Right kidney (tissue), 1 donor: ENCODE measurements around the gene MFSD1.
"Not testable (repeated sequence)": the region's sequence is repeated elsewhere in the genome, so short reads cannot be mapped to it uniquely, and the experiment has no call there.

ENCODE experiments used
- DNase-seq: peaks from one replicate; pipeline ENCODE4 v3.0.0-alpha.2; 2016

The MFSD1 gene

GRCh38 chr3:158775426-158776410, 26.1 kb upstream of the MFSD1 start:
- no peak for DNase-seq

GRCh38 chr3:158776531-158776930, 25.3 kb upstream of the MFSD1 start:
- no peak for DNase-seq

- no peak for DNase-seq
Measured at GRCh38 chr3:158777161-158777873, 24.5 kb upstream of the MFSD1 start.

GRCh38 chr3:158780766-158781165, 21.1 kb upstream of the MFSD1 start:
- DNase-seq, result no peak

GRCh38 chr3:158781191-158781590, 20.7 kb upstream of the MFSD1 start:
- no peak for DNase-seq

GRCh38 chr3:158781849-158782248, 20.0 kb upstream of the MFSD1 start:
- DNase-seq, result no peak

DNA sequence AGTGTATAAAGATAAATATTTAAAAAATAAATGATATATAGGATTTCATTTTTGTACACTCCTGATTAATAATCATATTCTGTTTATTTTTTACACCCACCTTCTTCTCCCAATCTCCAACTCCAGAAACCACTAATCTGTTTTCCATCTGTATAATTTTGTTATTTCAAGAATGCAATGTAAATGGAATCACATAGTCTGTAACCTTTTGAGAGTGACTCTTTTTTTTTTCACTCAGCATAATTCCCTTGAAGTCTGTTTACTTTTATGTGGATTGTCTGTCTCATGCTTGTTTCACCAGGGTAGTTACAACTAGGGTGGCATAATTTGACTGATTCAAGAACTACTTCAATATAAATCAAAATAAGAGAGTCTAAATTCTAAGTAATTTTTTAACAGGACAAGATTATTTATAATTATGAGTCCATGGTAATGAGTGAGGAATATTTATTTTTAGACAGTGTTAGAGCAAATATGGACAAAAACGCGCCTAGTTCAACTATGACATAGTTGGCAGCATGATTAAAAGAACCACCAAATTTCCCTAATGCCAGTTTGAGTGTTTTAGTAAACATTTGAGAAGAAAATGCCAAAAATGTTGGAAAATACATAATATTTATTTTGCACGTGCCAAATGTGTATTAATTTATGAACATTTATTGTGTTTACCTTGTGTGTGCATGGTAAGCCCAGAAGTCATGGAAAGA, 19.4 kb upstream of the MFSD1 start:
- DNase-seq, result no peak

DNA sequence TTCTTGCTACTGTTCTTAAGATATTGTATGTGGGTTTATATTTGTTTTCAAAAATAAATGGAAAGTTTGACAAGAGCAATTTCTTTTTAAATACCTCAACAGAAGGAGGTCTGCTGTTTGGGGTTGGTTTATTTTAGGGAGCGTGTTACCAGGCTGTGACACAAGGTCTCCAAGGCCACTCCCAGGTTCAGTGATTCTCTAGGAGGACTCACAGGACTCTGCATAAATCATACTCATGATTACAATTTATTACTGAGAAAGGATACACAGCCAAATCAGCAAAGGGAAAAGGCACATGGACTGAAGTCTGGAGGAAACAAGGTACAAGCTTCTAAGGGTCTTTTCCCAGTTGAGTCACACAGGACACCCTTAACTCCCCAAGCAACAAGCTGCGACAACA, 18.8 kb upstream of the MFSD1 start:
- no peak for DNase-seq

DNA sequence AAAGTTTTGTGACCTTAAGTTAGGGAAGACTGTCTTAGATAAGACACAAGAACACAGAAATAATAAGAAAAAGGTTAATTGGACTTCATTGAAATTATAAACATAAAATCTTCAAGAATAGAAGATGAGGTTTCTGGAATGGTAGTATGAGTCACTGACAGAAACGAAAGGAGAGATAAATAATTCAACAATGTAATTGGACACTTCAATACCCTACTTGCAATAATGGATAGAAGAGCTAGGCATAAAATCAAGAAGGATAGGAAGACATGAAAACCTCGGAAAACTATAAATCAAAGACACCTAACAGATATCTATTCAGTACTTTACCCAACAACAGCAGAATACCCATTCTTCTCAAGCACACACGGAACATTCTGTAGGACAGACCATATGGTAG, 15.9 kb upstream of the MFSD1 start:
- DNase-seq, result no peak

DNA sequence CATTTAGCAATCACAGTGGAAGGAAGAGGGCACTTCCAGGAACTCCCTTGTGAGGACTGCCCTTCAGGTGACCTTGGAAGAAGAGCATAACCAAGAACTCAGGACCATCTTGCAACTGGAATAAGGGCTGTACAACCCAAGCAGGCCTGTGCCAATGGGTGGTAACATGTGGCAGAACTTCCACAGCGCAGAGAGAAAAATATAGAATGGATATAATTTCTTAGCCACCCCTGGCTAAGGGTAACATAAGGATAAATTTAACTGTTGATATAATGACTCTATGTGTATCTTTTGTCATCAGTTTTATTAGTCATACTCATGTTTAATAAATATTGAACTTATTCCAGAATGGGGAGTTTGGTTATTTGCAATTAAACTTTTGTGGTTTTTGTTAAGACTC, 13.4 kb upstream of the MFSD1 start:
- no peak for DNase-seq

GRCh38 chr3:158789592-158789991, 12.3 kb upstream of the MFSD1 start:
- DNase-seq, result no peak

DNA sequence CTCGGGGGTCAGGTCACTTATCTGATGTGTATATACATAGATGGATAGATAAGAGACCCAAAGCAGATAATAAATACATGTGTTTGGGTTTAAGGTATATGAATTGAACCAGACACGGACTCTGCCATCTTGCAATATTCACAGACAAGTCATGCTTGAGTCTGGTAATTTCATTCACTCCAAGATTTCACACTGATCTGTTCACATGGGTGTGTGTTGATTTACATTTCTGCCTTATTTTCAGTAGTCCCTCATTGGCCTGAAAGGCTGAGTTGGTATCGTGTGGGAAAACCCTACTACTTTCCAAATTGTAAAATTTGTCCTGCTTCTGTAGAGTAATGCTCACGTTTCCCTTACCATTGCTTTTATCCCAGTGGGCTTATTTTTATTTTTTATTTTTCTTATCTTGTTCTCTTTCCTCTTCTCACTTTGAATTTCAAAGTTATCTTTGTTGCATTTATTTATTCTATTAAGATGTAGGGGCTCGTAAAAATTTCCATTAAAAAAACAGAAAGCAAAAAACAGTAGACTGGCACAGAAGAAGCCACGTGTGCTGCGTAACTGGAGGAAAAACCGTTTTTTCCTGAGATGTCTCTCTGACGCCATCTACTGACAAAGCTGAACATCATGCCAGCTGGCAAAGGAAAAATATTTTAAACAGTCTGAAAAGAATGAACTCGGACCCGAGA, 10.8 kb upstream of the MFSD1 start:
- DNase-seq, result no peak

GRCh38 chr3:158791590-158791920, 10.3 kb upstream of the MFSD1 start:
- DNase-seq, result not testable (repeated sequence)

DNA sequence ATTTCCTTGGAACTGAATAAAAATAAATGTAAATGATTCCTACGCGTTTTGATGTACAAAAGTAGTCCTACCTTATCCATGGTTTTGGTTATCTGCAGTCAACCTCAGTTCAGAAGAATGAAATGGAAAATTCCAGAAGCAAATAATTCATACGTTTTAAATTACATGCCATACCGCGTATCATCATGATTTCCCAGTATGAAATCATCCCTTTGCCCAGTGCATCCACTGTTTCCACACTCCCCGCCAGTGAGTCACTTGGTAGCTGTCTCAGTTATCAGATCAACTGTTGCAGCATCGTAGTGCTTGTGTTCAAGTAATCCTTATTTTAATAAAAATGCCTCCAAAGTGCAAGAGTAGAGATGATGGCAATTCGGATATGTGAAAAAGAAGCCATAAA, 9.1 kb upstream of the MFSD1 start:
- no peak for DNase-seq

GRCh38 chr3:158794206-158794605, 7.6 kb upstream of the MFSD1 start:
- DNase-seq, result no peak

- DNase-seq, result no peak
Measured at GRCh38 chr3:158794936-158795518, 6.8 kb upstream of the MFSD1 start.

DNA sequence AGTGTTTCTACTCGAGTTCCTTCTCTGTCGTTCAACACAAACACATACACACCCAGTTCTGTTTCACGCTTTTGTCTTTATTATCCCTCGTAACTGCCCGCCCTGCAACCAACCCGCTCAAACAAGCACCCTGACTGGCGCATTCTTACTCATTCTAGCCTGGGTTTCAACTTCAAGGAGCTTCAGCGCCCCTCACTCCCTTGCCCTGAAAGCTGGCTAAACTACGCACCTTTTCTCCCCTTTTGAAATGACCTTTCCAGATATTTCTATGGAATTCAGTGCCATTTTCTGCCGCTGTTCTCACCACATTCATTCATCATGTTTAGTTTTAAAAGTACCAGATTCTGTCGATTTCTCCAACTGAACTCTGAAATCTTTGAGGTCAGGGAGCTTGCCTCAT, 653 bp upstream of the MFSD1 start:
- no peak for DNase-seq

- no peak for DNase-seq
Measured at GRCh38 chr3:158802409-158803268, 785 bp downstream of the MFSD1 start.

GRCh38 chr3:158804441-158804840, 2.6 kb downstream of the MFSD1 start:
- no peak for DNase-seq

GRCh38 chr3:158808697-158809096, 6.8 kb downstream of the MFSD1 start:
- no peak for DNase-seq

DNA sequence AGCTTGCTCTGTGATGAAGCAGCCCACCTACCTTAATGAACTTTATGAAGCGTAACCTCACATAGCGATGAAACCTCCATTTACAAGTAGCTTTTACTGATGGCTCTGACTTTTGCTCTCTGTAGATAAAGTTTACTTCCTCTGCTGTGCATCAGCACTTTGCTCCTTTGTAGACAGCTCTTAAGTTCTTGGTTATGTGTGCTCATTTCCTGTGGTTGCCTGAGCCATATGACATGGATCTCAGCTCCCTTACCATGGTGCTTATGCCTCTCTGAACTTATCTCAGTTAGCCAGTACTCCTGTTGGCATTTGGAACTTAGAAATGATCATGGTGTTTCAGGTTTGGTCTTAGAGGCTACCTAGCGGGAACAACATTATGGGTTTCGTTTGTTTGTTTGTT, 7.8 kb downstream of the MFSD1 start:
- no peak for DNase-seq
